Tibial nerve (tissue), 4 donors: ENCODE data around the gene SMIM35. TPM values are rescaled to one million over a fixed set of nuclear protein-coding genes. Genes with fewer than 3 reads are reported as not detected.

ENCODE experiments used
- DNase-seq, 2 donors: peaks; one replicate each; pipeline ENCODE4 v3.0.0-alpha.2; 2019; ENCODE audit warnings: low spot score in 2 of 2
- H3K27ac ChIP-seq, 4 donors: fragments of 200-600 bp; sonication (generic) in 3 of 4; one replicate each; pipeline ENCODE4 v1.5.1; 2017 to 2019; ENCODE audit warnings: mild to moderate bottlenecking in 1 of 4
- H3K27me3 ChIP-seq, 2 donors: fragments of 200-600 bp; sonication (generic) in 1 of 2; one replicate each; pipeline versions ENCODE4 v1.5.1 to v1.6.0; 2017 to 2019
- H3K36me3 ChIP-seq, 3 donors: fragments of 200-600 bp; sonication (generic); one replicate each; pipeline ENCODE4 v1.5.1; 2018 to 2019
- H3K4me1 ChIP-seq, 4 donors: fragments of 200-600 bp; sonication (generic) in 3 of 4; one replicate each; pipeline ENCODE4 v1.5.1; 2017 to 2019
- H3K4me3 ChIP-seq, 4 donors: fragments of 200-600 bp; sonication (generic) in 3 of 4; one replicate each; pipeline ENCODE4 v1.5.1; 2017 to 2019; ENCODE audit warnings: mild to moderate bottlenecking in 1 of 4, moderate library complexity in 1 of 4
- H3K9me3 ChIP-seq, 4 donors: fragments of 200-600 bp; sonication (generic) in 3 of 4; one replicate each; pipeline ENCODE4 v1.5.1; 2017 to 2019
- CTCF ChIP-seq, 5 experiments: fragments of 200-600 bp in 3 of 5; fragments of 450-650 bp in 2 of 5; sonication (generic) in 3 of 5; IDR thresholded peaks; one replicate each; pipeline ENCODE4 v1.5.1; 2016 to 2019; ENCODE audit warnings: antibody characterized with exemption in 5 of 5, mild to moderate bottlenecking in 3 of 5, moderate library complexity in 2 of 5
- EP300 ChIP-seq, 2 donors: sonication (generic); formaldehyde crosslinking; IDR thresholded peaks; one replicate each; pipeline ENCODE4 v1.6.1; 2017; ENCODE audit warnings: antibody characterized with exemption in 2 of 2, mild to moderate bottlenecking in 1 of 2
- POLR2A ChIP-seq, 2 donors: fragments of 450-650 bp; IDR thresholded peaks; one replicate each; pipeline ENCODE4 v1.6.1; 2017; ENCODE audit warnings: antibody characterized with exemption in 2 of 2, mild to moderate bottlenecking in 2 of 2, moderate library complexity in 2 of 2
- WGBS, 2 donors: methylation state at CpG; one replicate each; pipeline ENCODE4 v1.1.5; 2018; 5-methylcytosine and 5-hydroxymethylcytosine counted together
- total RNA-seq, 4 donors: library from RNA; depleted of rRNA; stranded (reverse); fragments of >200 nt; gene quantifications; one replicate each; pipeline ENCODE4 v1.1.0, GENCODE V29; 2016

The SMIM35 gene
- total RNA-seq, 4 donors from 2014 or later = not detected

GRCh38 chr11:118046964-118047700 lies 39.6 kb downstream of the SMIM35 start:
- no peak for TF ChIP-seq CTCF (IDR thresholded peaks at IDR 0.05)
- no peak for TF ChIP-seq EP300 (IDR thresholded peaks at IDR 0.05)
- TF ChIP-seq POLR2A (IDR thresholded peaks at IDR 0.05) = no peak
- H3K4me1 ChIP-seq = peaks cover 0 to 4% (median 0%) of the 10 kb centered on the region in 4 donors
- no peak for DNase-seq
- no peaks in the 10 kb centered on the region for H3K9me3 ChIP-seq
- no peak overlapping the region for H3K27ac ChIP-seq
- no peaks in the 10 kb centered on the region for H3K36me3 ChIP-seq
- H3K27me3 ChIP-seq = no peaks in the 10 kb centered on the region
- WGBS, 2 donors = 65 to 73% methylated on average over 8 of the region's 8 CpGs
- no peak overlapping the region for H3K4me3 ChIP-seq

- Histone ChIP-seq H3K27me3 (no peaks in the 10 kb centered on the region), H3K36me3 (no peaks in the 10 kb centered on the region), H3K4me1 (no peaks in the 10 kb centered on the region), H3K9me3 (no peaks in the 10 kb centered on the region), H3K4me3 (no peak overlapping the region), H3K27ac (no peak overlapping the region)
- 71 to 73% methylated on average over 5 of the region's 5 CpGs for WGBS, 2 donors
- DNase-seq = no peak
- TF ChIP-seq CTCF (IDR thresholded peaks at IDR 0.05) (no peak), POLR2A (IDR thresholded peaks at IDR 0.05) (no peak), EP300 (IDR thresholded peaks at IDR 0.05) (no peak)
Measured at GRCh38 chr11:118046051-118046963, 40.5 kb downstream of the SMIM35 start.

- TF ChIP-seq EP300 (IDR thresholded peaks at IDR 0.05) (no peak), POLR2A (IDR thresholded peaks at IDR 0.05) (no peak), CTCF (IDR thresholded peaks at IDR 0.05) (no peak)
- DNase-seq = no peak
- H3K4me1 ChIP-seq = no peaks in the 10 kb centered on the region
- H3K27ac ChIP-seq = no peak overlapping the region
- H3K4me3 ChIP-seq = no peak overlapping the region
- WGBS, 2 donors = 55 to 61% methylated on average over 2 of the region's 2 CpGs
- H3K36me3 ChIP-seq = no peaks in the 10 kb centered on the region
- no peaks in the 10 kb centered on the region for H3K27me3 ChIP-seq
- no peaks in the 10 kb centered on the region for H3K9me3 ChIP-seq
Measured at GRCh38 chr11:118045191-118045590, 41.6 kb downstream of the SMIM35 start.

GRCh38 chr11:118042796-118043195 lies 44.0 kb downstream of the SMIM35 start:
- no peak for DNase-seq
- Histone ChIP-seq H3K27ac (no peak overlapping the region), H3K36me3 (no peaks in the 10 kb centered on the region), H3K4me3 (no peak overlapping the region), H3K27me3 (no peaks in the 10 kb centered on the region), H3K9me3 (no peaks in the 10 kb centered on the region), H3K4me1 (no peaks in the 10 kb centered on the region)
- TF ChIP-seq EP300 (IDR thresholded peaks at IDR 0.05) = no peak
- TF ChIP-seq POLR2A (IDR thresholded peaks at IDR 0.05) = no peak
- no peak for TF ChIP-seq CTCF (IDR thresholded peaks at IDR 0.05)
- 16 to 27% methylated on average over 4 of the region's 4 CpGs for WGBS, 2 donors

- TF ChIP-seq EP300 (IDR thresholded peaks at IDR 0.05) (no peak), POLR2A (IDR thresholded peaks at IDR 0.05) (no peak), CTCF (IDR thresholded peaks at IDR 0.05) (no peak)
- Histone ChIP-seq H3K9me3 (no peaks in the 10 kb centered on the region), H3K27ac (no peak overlapping the region), H3K4me1 (no peaks in the 10 kb centered on the region), H3K27me3 (no peaks in the 10 kb centered on the region), H3K36me3 (no peaks in the 10 kb centered on the region), H3K4me3 (no peak overlapping the region)
- 26 to 38% methylated on average over 1 of the region's 1 CpG for WGBS, 2 donors
- DNase-seq = no peak
Measured at GRCh38 chr11:118042141-118042540, 44.6 kb downstream of the SMIM35 start.
